ENCODE measurements around the gene TRAP1.
"Not testable (repeated sequence)": the region's sequence is repeated elsewhere in the genome, so short reads cannot be mapped to it uniquely, and the experiment has no call there.

Gene TRAP1

GRCh38 chr16:3659251-3659650 lies 58.1 kb downstream of the TRAP1 start:
- TF ChIP-seq FOXK2 (IDR thresholded peaks at IDR 0.05) (no peak), ARNT (IDR thresholded peaks at IDR 0.05) (no peak), SP1 (IDR thresholded peaks at IDR 0.05) (no peak), BHLHE40 (IDR thresholded peaks at IDR 0.05; ENCODE audit: borderline replicate concordance) (no peak), HDGF (IDR thresholded peaks at IDR 0.05; ENCODE audit: borderline replicate concordance) (no peak), FOXA1 (IDR thresholded peaks at IDR 0.05) (no peak), LEF1 (IDR thresholded peaks at IDR 0.05; ENCODE audit: borderline replicate concordance) (no peak), CTBP1 (IDR thresholded peaks at IDR 0.05; ENCODE audit: borderline replicate concordance) (no peak), FOXM1 (IDR thresholded peaks at IDR 0.05; ENCODE audit: borderline replicate concordance) (no peak), TARDBP (IDR thresholded peaks at IDR 0.05) (no peak), ZNF384 (IDR thresholded peaks at IDR 0.05) (no peak)
- ChIA-PET POLR2A (no interaction called here), CTCF (interaction anchor here (0.6 kb wide), 1 partner anchor 179 kb away, joined by 4 read pairs; no protein-coding TSS in a partner anchor)
- DNase-seq (ENCODE audit: extremely low spot score): no peak

GRCh38 chr16:3656491-3657468 lies 60.5 kb downstream of the TRAP1 start:
- no peak for DNase-seq (ENCODE audit: extremely low spot score)
- ChIA-PET CTCF (no interaction called here), POLR2A (no interaction called here)
- TF ChIP-seq L3MBTL2 (conservative IDR thresholded peaks at IDR 0.05): no peak

- CTCF ChIA-PET, POLR2A ChIA-PET: not testable (repeated sequence)
Measured at GRCh38 chr16:3656160-3656490, 61.2 kb downstream of the TRAP1 start.

GRCh38 chr16:3655396-3656159 lies 61.7 kb downstream of the TRAP1 start:
- CTCF ChIA-PET: interaction anchor here (0.6 to 1.3 kb wide), 2 partner anchors 13 to 83 kb away, joined by 3 read pairs; no protein-coding TSS in a partner anchor
- POLR2A ChIA-PET: no interaction called here
- TF ChIP-seq ZNF384 (IDR thresholded peaks at IDR 0.05) (no peak), HDGF (IDR thresholded peaks at IDR 0.05; ENCODE audit: borderline replicate concordance) (no peak), SUZ12 (IDR thresholded peaks at IDR 0.05) (no peak), L3MBTL2 (conservative IDR thresholded peaks at IDR 0.05) (no peak), ARNT (IDR thresholded peaks at IDR 0.05) (no peak), NFRKB (IDR thresholded peaks at IDR 0.05) (no peak), FOXK2 (IDR thresholded peaks at IDR 0.05) (no peak)
- DNase-seq (ENCODE audit: extremely low spot score): no peak

More at GRCh38 chr16:3656160-3656490, 61.2 kb downstream of the TRAP1 start:
- DNase-seq (ENCODE audit: extremely low spot score): not testable (repeated sequence)

- TF ChIP-seq ARNT (IDR thresholded peaks at IDR 0.05) (no peak), FOXM1 (IDR thresholded peaks at IDR 0.05; ENCODE audit: borderline replicate concordance) (no peak), SP1 (IDR thresholded peaks at IDR 0.05) (no peak), TARDBP (IDR thresholded peaks at IDR 0.05) (no peak), ZNF384 (IDR thresholded peaks at IDR 0.05) (no peak), NFRKB (IDR thresholded peaks at IDR 0.05) (no peak), LEF1 (IDR thresholded peaks at IDR 0.05; ENCODE audit: borderline replicate concordance) (no peak), FOXK2 (IDR thresholded peaks at IDR 0.05) (no peak), PKNOX1 (IDR thresholded peaks at IDR 0.05) (no peak), BHLHE40 (IDR thresholded peaks at IDR 0.05; ENCODE audit: borderline replicate concordance) (no peak), SUZ12 (IDR thresholded peaks at IDR 0.05) (no peak), L3MBTL2 (conservative IDR thresholded peaks at IDR 0.05) (no peak), FOXA1 (IDR thresholded peaks at IDR 0.05) (no peak), CTBP1 (IDR thresholded peaks at IDR 0.05; ENCODE audit: borderline replicate concordance) (no peak), ELF4 (IDR thresholded peaks at IDR 0.05) (no peak), HDGF (IDR thresholded peaks at IDR 0.05; ENCODE audit: borderline replicate concordance) (no peak)
- DNase-seq (ENCODE audit: extremely low spot score): no peak
- ChIA-PET CTCF (interaction anchor here (0.6 to 1.3 kb wide), 2 partner anchors 13 to 83 kb away, joined by 3 read pairs; no protein-coding TSS in a partner anchor), POLR2A (no interaction called here)
Measured at GRCh38 chr16:3655030-3655395, 62.3 kb downstream of the TRAP1 start.

- CTCF ChIA-PET: interaction anchor here (1.2 to 1.3 kb wide), 2 partner anchors 14 to 17 kb away, joined by 3 to 4 read pairs; no protein-coding TSS in a partner anchor
- POLR2A ChIA-PET: interaction anchor here (0.6 kb wide), 1 partner anchor 47 kb away, joined by 3 read pairs; no protein-coding TSS in a partner anchor
- TF ChIP-seq SUZ12 (IDR thresholded peaks at IDR 0.05) (no peak), FOXM1 (IDR thresholded peaks at IDR 0.05; ENCODE audit: borderline replicate concordance) (no peak), FOXA1 (IDR thresholded peaks at IDR 0.05) (no peak), L3MBTL2 (conservative IDR thresholded peaks at IDR 0.05) (no peak), PKNOX1 (IDR thresholded peaks at IDR 0.05) (peak; percentile 19; the same call in 1 of the 2 replicates)
- peak; percentile 80 for DNase-seq (ENCODE audit: extremely low spot score)
Measured at GRCh38 chr16:3654249-3654991, 62.9 kb downstream of the TRAP1 start, which contains the start of gene DNASE1. Gene DNASE1 (plus strand): TSS chr16:3654691. CDS start chr16:3655374, 683 bp downstream.
